ENCODE data around the gene SLC12A7. TPM values are rescaled to one million over a fixed set of nuclear protein-coding genes. Genes with fewer than 3 reads are reported as not detected.

SLC12A7 gene
- total and polyA plus RNA-seq, 2 of the 13 experiments (the other 11 are each of a cell fraction or from before 2014, with no cell fraction given) = 14.0 to 18.5 TPM

DNA sequence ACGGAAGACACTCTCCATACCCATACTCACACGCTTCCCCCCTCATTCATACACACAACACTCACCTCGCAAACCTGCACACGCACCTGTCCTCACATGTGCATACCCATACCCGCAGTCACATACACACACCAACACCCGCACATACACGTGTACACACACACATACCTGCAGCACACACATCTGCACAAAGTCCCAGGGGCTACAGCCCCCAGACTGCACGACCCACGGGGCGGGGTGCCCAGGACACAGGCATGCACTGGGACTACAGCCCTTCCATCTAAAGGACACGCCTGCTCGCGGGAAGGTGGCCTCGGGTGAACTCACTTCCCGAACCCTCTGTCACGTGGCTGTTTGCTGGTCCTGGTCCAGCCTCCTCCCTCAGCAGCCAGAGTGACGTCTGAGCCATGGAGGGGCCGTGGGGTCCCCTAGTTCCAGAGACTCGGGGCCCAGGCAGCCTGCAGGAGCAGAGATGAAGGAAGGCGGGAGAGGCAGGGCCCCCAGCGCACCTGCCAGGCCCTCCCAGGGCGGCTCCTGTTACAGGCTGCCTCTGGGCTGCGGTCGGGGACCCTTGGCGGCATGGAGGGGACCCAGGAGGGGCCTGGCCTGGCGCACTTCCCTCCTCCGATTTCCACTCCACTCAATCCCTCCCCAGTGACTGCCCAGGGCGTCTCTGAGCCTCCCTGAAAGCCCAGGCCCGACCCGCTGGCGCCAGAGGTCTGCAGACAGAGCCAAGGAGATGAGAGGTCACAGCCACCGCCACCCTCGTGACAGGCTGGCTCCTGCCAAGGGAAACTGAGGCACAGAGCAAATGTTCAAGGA, 8.1 kb downstream of the SLC12A7 start (continued):
- TF ChIP-seq, protein P1, sequence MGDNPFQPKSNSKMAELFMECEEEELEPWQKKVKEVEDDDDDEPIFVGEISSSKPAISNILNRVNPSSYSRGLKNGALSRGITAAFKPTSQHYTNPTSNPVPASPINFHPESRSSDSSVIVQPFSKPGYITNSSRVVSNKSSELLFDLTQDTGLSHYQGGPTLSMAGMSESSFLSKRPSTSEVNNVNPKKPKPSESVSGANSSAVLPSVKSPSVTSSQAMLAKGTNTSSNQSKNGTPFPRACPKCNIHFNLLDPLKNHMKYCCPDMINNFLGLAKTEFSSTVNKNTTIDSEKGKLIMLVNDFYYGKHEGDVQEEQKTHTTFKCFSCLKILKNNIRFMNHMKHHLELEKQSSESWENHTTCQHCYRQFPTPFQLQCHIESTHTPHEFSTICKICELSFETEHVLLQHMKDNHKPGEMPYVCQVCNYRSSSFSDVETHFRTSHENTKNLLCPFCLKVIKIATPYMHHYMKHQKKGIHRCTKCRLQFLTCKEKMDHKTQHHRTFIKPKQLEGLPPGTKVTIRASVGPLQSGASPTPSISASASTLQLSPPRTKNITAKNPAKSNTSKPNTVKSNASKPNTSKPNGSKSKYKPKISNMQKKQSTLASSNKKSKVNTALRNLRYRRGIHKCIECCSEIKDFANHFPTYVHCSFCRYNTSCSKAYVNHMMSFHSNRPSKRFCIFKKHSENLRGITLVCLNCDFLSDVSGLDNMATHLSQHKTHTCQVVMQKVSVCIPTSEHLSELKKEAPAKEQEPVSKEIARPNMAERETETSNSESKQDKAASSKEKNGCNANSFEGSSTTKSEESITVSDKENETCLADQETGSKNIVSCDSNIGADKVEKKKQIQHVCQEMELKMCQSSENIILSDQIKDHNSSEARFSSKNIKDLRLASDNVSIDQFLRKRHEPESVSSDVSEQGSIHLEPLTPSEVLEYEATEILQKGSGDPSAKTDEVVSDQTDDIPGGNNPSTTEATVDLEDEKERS (CRISPR knock-in tag; IDR thresholded peaks at IDR 0.05) = no peak
- TF ChIP-seq CREB1 (IDR thresholded peaks at IDR 0.05) (no peak), CREB1 (CRISPR knock-in tag; IDR thresholded peaks at IDR 0.05) (no peak), NFATC3 (CRISPR knock-in tag; IDR thresholded peaks at IDR 0.05) (no peak), MYC (CRISPR knock-in tag; IDR thresholded peaks at IDR 0.05; ENCODE audit: borderline replicate concordance) (peak; percentile 48; the same call in 1 of the 2 replicates), ZNF616 (CRISPR knock-in tag; IDR thresholded peaks at IDR 0.05; ENCODE audit: low read depth) (0 out of 2 replicates have a peak, but pooled peaks have one; percentile 47), ZFP36L2 (CRISPR knock-in tag; IDR thresholded peaks at IDR 0.05) (no peak), ZNF788 (CRISPR knock-in tag; IDR thresholded peaks at IDR 0.05; ENCODE audit: borderline replicate concordance) (no peak), GABPB1 (CRISPR knock-in tag; IDR thresholded peaks at IDR 0.05) (peak; percentile 25; the same call in 1 of the 2 replicates), SUZ12 (IDR thresholded peaks at IDR 0.05; ENCODE audit: low read depth, low read length) (no peak), ZNF530 (CRISPR knock-in tag; IDR thresholded peaks at IDR 0.05; ENCODE audit: low read depth) (no peak), ZNF232 (CRISPR knock-in tag; IDR thresholded peaks at IDR 0.05; ENCODE audit: borderline replicate concordance) (0 out of 2 replicates have a peak, but pooled peaks have one; percentile 10), KLF11 (CRISPR knock-in tag; IDR thresholded peaks at IDR 0.05) (no peak), NONO (IDR thresholded peaks at IDR 0.05) (no peak), NONO (CRISPR knock-in tag; conservative IDR thresholded peaks at IDR 0.05) (peak; percentile 46; the same call in 1 of the 2 replicates), ISL2 (CRISPR knock-in tag; IDR thresholded peaks at IDR 0.05) (peak; percentile 27; the same call in 1 of the 2 replicates), RXRB (CRISPR knock-in tag; IDR thresholded peaks at IDR 0.05; ENCODE audit: borderline replicate concordance) (peak; percentile 92), RAD51 (IDR thresholded peaks at IDR 0.05; ENCODE audit: borderline replicate concordance) (peak; percentile 26; the same call in 1 of the 2 replicates)
- TF ChIP-seq, protein P2, sequence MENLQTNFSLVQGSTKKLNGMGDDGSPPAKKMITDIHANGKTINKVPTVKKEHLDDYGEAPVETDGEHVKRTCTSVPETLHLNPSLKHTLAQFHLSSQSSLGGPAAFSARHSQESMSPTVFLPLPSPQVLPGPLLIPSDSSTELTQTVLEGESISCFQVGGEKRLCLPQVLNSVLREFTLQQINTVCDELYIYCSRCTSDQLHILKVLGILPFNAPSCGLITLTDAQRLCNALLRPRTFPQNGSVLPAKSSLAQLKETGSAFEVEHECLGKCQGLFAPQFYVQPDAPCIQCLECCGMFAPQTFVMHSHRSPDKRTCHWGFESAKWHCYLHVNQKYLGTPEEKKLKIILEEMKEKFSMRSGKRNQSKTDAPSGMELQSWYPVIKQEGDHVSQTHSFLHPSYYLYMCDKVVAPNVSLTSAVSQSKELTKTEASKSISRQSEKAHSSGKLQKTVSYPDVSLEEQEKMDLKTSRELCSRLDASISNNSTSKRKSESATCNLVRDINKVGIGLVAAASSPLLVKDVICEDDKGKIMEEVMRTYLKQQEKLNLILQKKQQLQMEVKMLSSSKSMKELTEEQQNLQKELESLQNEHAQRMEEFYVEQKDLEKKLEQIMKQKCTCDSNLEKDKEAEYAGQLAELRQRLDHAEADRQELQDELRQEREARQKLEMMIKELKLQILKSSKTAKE (CRISPR knock-in tag; IDR thresholded peaks at IDR 0.05; ENCODE audit: borderline replicate concordance) = peak; percentile 48; the same call in 1 of the 2 replicates
- TF ChIP-seq, protein P3, sequence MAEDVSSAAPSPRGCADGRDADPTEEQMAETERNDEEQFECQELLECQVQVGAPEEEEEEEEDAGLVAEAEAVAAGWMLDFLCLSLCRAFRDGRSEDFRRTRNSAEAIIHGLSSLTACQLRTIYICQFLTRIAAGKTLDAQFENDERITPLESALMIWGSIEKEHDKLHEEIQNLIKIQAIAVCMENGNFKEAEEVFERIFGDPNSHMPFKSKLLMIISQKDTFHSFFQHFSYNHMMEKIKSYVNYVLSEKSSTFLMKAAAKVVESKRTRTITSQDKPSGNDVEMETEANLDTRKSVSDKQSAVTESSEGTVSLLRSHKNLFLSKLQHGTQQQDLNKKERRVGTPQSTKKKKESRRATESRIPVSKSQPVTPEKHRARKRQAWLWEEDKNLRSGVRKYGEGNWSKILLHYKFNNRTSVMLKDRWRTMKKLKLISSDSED (CRISPR knock-in tag; IDR thresholded peaks at IDR 0.05) = no peak
- TF ChIP-seq, protein P4, sequence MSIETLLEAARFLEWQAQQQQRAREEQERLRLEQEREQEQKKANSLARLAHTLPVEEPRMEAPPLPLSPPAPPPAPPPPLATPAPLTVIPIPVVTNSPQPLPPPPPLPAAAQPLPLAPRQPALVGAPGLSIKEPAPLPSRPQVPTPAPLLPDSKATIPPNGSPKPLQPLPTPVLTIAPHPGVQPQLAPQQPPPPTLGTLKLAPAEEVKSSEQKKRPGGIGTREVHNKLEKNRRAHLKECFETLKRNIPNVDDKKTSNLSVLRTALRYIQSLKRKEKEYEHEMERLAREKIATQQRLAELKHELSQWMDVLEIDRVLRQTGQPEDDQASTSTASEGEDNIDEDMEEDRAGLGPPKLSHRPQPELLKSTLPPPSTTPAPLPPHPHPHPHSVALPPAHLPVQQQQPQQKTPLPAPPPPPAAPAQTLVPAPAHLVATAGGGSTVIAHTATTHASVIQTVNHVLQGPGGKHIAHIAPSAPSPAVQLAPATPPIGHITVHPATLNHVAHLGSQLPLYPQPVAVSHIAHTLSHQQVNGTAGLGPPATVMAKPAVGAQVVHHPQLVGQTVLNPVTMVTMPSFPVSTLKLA (IDR thresholded peaks at IDR 0.05) = peak; percentile 70
